Ovary (tissue), 9 donors: ENCODE results near the gene FRY. TPM values are rescaled to one million over a fixed set of nuclear protein-coding genes. Genes with fewer than 3 reads are reported as not detected.

Source experiments
- DNase-seq, 5 donors: peaks; one replicate each; pipeline ENCODE4 v3.0.0-alpha.2; 2019 to 2020
- H3K27ac ChIP-seq, 2 donors: fragments of 200-600 bp; one replicate each; pipeline versions ENCODE4 v1.5.1 to v1.8.0; 2019 to 2022
- H3K27me3 ChIP-seq: fragments of 200-600 bp; one replicate; pipeline ENCODE4 v1.8.0; 2022
- H3K36me3 ChIP-seq: fragments of 200-600 bp; sonication (generic); one replicate; pipeline ENCODE4 v1.5.1; 2019
- H3K4me1 ChIP-seq: one replicate; pipeline ENCODE4 v1.8.1; 2013; ENCODE audit warnings: mild to moderate bottlenecking, moderate library complexity; ENCODE audit not compliant: insufficient read depth
- H3K4me3 ChIP-seq: fragments of 200-600 bp; sonication (generic); one replicate; pipeline ENCODE4 v1.5.1; 2017
- H3K9me3 ChIP-seq, 2 donors: fragments of 200-600 bp in 1 of 2; sonication (generic) in 1 of 2; one replicate each; pipeline versions ENCODE4 v1.5.1 to v1.8.1; 2013 to 2019; ENCODE audit warnings: mild to moderate bottlenecking in 1 of 2, moderate library complexity in 1 of 2
- CTCF ChIP-seq, 3 donors: fragments of 450-650 bp in 2 of 3; fragments of 200-600 bp in 1 of 3; IDR thresholded peaks; one replicate each; pipeline versions ENCODE4 v1.5.1 to v1.8.0; 2016 to 2022; ENCODE audit warnings: antibody characterized with exemption in 3 of 3, mild to moderate bottlenecking in 1 of 3
- EP300 ChIP-seq: sonication (generic); formaldehyde crosslinking; IDR thresholded peaks from one replicate; pipeline ENCODE4 v1.6.1; 2017; ENCODE audit warnings: antibody characterized with exemption
- POLR2A ChIP-seq: fragments of 450-650 bp; IDR thresholded peaks from one replicate; pipeline ENCODE4 v1.6.1; 2017; ENCODE audit warnings: antibody characterized with exemption, mild to moderate bottlenecking, moderate library complexity
- WGBS, 3 donors: extraction: QIAGEN DNeasy Blood & Tissue Kit in 1 of 3; methylation state at CpG; one replicate each; pipeline versions ENCODE4 v1.1.5 to v1.1.7; 2013 to 2017; 5-methylcytosine and 5-hydroxymethylcytosine counted together
- intact Hi-C, 4 donors: fragments of 100-400 bp; cut with DNase I; formaldehyde crosslinking; loops; one replicate each; pipeline versions ENCODE4 v1.11.0 to v1.15.1; 2022 to 2023
- polyA plus RNA-seq, 2 donors: library from polyadenylated mRNA; stranded (reverse); fragments of 200-250 nt in 1 of 2; fragments of 350-450 nt in 1 of 2; fragmentation: Illumina TruSeq in 1 of 2; extraction: RNeasy Lipid Tissue Mini Kit (QIAGEN cat#74804) in 1 of 2; gene quantifications; one replicate each; pipeline ENCODE4 v1.2.3, GENCODE V29; 2013 to 2014
- total RNA-seq, 7 donors: library from RNA; depleted of rRNA in 2 of 7; stranded (reverse); fragments of >200 nt in 2 of 7; fragmentation: NEBNext Ultra II Directional in 3 of 7; extraction: Animal tissue kit (Norgen Biotek cat#: 25700) in 3 of 7; gene quantifications; one replicate each; pipeline versions ENCODE4 v1.1.0 to v1.2.4, GENCODE V29; 2016 to 2023
- donor health status: DM: no; HTN: no; CAD: no; lungs with moderate emphysema.
- donor health status: DM: no; HTN: no; CAD: no.
- donor health status: Bipolar disorder and iron deficiency.
- donor health status: DM: yes; HTN: yes; CAD: no.
- donor health status: DM: no; HTN: no; CAD: no.
- donor health status: DM: yes; HTN: yes; CAD: no.

FRY gene
- total and polyA plus RNA-seq, 9 donors, result 11.6 to 36.7 (median 19.4) TPM

- H3K27me3 ChIP-seq, result no peaks in the 10 kb centered on the region
- TF ChIP-seq EP300 (no peak), POLR2A (no peak), CTCF (IDR thresholded peaks at IDR 0.05) (no peak)
- intact Hi-C loops, result no loop called here
- no peak overlapping the region for H3K27ac ChIP-seq
- H3K4me3 ChIP-seq, result no peak overlapping the region
- WGBS, 3 donors, result 87 to 94% (median 90%) methylated on average over 5 of the region's 5 CpGs
- H3K4me1 ChIP-seq, result no peaks in the 10 kb centered on the region
- H3K9me3 ChIP-seq, result no peaks in the 10 kb centered on the region
- DNase-seq, result no peak
- no peaks in the 10 kb centered on the region for H3K36me3 ChIP-seq
Observed at GRCh38 chr13:32245555-32245954, 214.0 kb downstream of the FRY start.

GRCh38 chr13:32246468-32246867 is 214.9 kb downstream of the FRY start:
- intact Hi-C loops, result no loop called here

GRCh38 chr13:32247887-32248286 is 216.3 kb downstream of the FRY start:
- H3K4me1 ChIP-seq, result no peaks in the 10 kb centered on the region
- intact Hi-C loops, result no loop called here
- DNase-seq, result no peak
- no peaks in the 10 kb centered on the region for H3K9me3 ChIP-seq
- WGBS, 3 donors, result 0 to 47% (median 0%) methylated on average over 1 of the region's 1 CpG
- no peaks in the 10 kb centered on the region for H3K27me3 ChIP-seq
- no peak for TF ChIP-seq EP300
- TF ChIP-seq CTCF (IDR thresholded peaks at IDR 0.05), result no peak
- TF ChIP-seq POLR2A, result no peak
- H3K4me3 ChIP-seq, result no peak overlapping the region
- no peaks in the 10 kb centered on the region for H3K36me3 ChIP-seq
- no peak overlapping the region for H3K27ac ChIP-seq

More at GRCh38 chr13:32246468-32246867, 214.9 kb downstream of the FRY start:
- Histone ChIP-seq H3K4me3 (no peak overlapping the region), H3K36me3 (no peaks in the 10 kb centered on the region), H3K9me3 (no peaks in the 10 kb centered on the region), H3K27me3 (no peaks in the 10 kb centered on the region), H3K4me1 (no peaks in the 10 kb centered on the region), H3K27ac (no peak overlapping the region)
- peak in 3 of 5 donors; percentile 37 to 41 (median 40) for DNase-seq
- TF ChIP-seq EP300, result no peak
- peak in 2 of 3 donors; percentile 12 to 15 for TF ChIP-seq CTCF (IDR thresholded peaks at IDR 0.05)
- 67 to 82% (median 69%) methylated on average over 2 of the region's 2 CpGs for WGBS, 3 donors

- WGBS, 3 donors, result 88 to 91% (median 88%) methylated on average over 3 of the region's 3 CpGs
- intact Hi-C loops, result no loop called here
Observed at GRCh38 chr13:32248801-32249200, 217.2 kb downstream of the FRY start.

More at GRCh38 chr13:32248801-32249200, 217.2 kb downstream of the FRY start:
- no peak overlapping the region for H3K4me3 ChIP-seq
- H3K27ac ChIP-seq, result no peak overlapping the region
- H3K36me3 ChIP-seq, result no peaks in the 10 kb centered on the region
- H3K27me3 ChIP-seq, result no peaks in the 10 kb centered on the region
- DNase-seq, result no peak
- H3K4me1 ChIP-seq, result no peaks in the 10 kb centered on the region
- no peak for TF ChIP-seq CTCF (IDR thresholded peaks at IDR 0.05)
- TF ChIP-seq EP300, result no peak
- no peak for TF ChIP-seq POLR2A
- H3K9me3 ChIP-seq, result no peaks in the 10 kb centered on the region
